K562 (cell line): Measurements from ENCODE around the gene RGL2. TPM values are rescaled to one million over a fixed set of nuclear protein-coding genes. Genes with fewer than 3 reads are reported as not detected.
A peak's percentile ranks its signal among the peaks of the same experiment; 100 is the strongest.

ENCODE experiments used
- FOXK2 ChIP-seq, 2 experiments: fragments of 450-650 bp; IDR thresholded peaks in 1 of 2; conservative IDR thresholded peaks in 1 of 2; 2 replicates each; pipeline ENCODE4 v1.6.1; 2016; ENCODE audit warnings: low read depth in 2 of 2, mild to moderate bottlenecking in 1 of 2
- FOXP1 ChIP-seq: sonication (generic); formaldehyde crosslinking; IDR thresholded peaks from 2 replicates; pipeline ENCODE4 v1.8.0; 2022; ENCODE audit warnings: mild to moderate bottlenecking, missing genetic modification reagents
- FUS ChIP-seq: fragments of 200-400 bp; formaldehyde crosslinking; optimal IDR thresholded peaks from 2 replicates; pipeline ENCODE3; 2017; ENCODE audit warnings: low read depth, low read length
- JUN ChIP-seq, 2 experiments: sonication (generic) in 1 of 2; formaldehyde crosslinking in 1 of 2; IDR thresholded peaks; 2 replicates each; pipeline versions ENCODE4 v1.6.1 to v1.8.0; 2012 to 2022; ENCODE audit warnings: borderline replicate concordance in 2 of 2, mild to moderate bottlenecking in 2 of 2, improper control_type of control experiment in 1 of 2, low read depth in 1 of 2, low read length in 1 of 2, missing genetic modification reagents in 1 of 2
- NCOR1 ChIP-seq: fragments of 450-650 bp; IDR thresholded peaks from 2 replicates; pipeline ENCODE4 v1.6.1; 2016; ENCODE audit warnings: mild to moderate bottlenecking, moderate library complexity
- RCOR1 ChIP-seq, 2 experiments: IDR thresholded peaks; 2 replicates each; pipeline ENCODE4 v1.6.1; 2012; ENCODE audit warnings: low read depth in 2 of 2, low read length in 2 of 2, borderline replicate concordance in 1 of 2, improper control_type of control experiment in 1 of 2
- SMARCA5 ChIP-seq: fragments of 450-650 bp; IDR thresholded peaks from 2 replicates; pipeline ENCODE4 v1.6.1; 2016
- SNRNP70 ChIP-seq: fragments of 200-400 bp; formaldehyde crosslinking; optimal IDR thresholded peaks from 2 replicates; pipeline ENCODE3; 2017; ENCODE audit warnings: low read depth, low read length
- XRCC3 ChIP-seq: fragments of 450-650 bp; IDR thresholded peaks from 2 replicates; pipeline ENCODE4 v1.6.1; 2017; ENCODE audit warnings: mild to moderate bottlenecking, moderate library complexity
- ZBTB7A ChIP-seq: IDR thresholded peaks from 2 replicates; pipeline ENCODE4 v1.6.1; 2011; ENCODE audit warnings: low read depth, mild to moderate bottlenecking, low read length, moderate library complexity, borderline replicate concordance; ENCODE audit not compliant: control insufficient read depth
- ZNF165 ChIP-seq: fragments of 250-450 bp; sonication (Bioruptor Pico); IDR thresholded peaks from 2 replicates; pipeline ENCODE4 v1.4.0; 2020; ENCODE audit warnings: borderline replicate concordance
- ZNF23 ChIP-seq: fragments of 250-450 bp; sonication (Bioruptor Pico); IDR thresholded peaks from 2 replicates; pipeline ENCODE4 v1.4.0; 2020; ENCODE audit warnings: mild to moderate bottlenecking
- ZNF717 ChIP-seq: fragments of 250-450 bp; sonication (Bioruptor Pico); IDR thresholded peaks from 2 replicates; pipeline ENCODE4 v1.5.0; 2021
- polyA plus RNA-seq, 8 experiments: library from polyadenylated mRNA; depleted of rRNA in 4 of 8; stranded (reverse) in 5 of 8; unstranded in 3 of 8; fragments of >200 nt; fragmentation: Nextera tagmentation in 2 of 8; fragmentation: Illumina TruSeq in 1 of 8; extraction: Ambion mirVana in 2 of 8; extraction: Trizol in 1 of 8; gene quantifications; 2 replicates each; pipeline versions ENCODE4 v1.2.1 to v1.2.3, GENCODE V29; 2011 to 2014; ENCODE audit warnings: inconsistent platforms in 1 of 8, missing spikeins in 1 of 8
- total RNA-seq, 7 experiments: library from RNA; depleted of rRNA in 6 of 7; stranded (reverse); fragments of >200 nt in 6 of 7; fragmentation: Illumina TruSeq in 2 of 7; extraction: Trizol in 2 of 7; gene quantifications; 2 replicates each; pipeline versions ENCODE4 v1.2.1 to v1.2.3, GENCODE V29; 2011 to 2021; ENCODE audit warnings: low replicate concordance in 1 of 7
- TF ChIP-seq, protein P1 (sequence below): sonication (generic); formaldehyde crosslinking; IDR thresholded peaks from 2 replicates; pipeline ENCODE4 v1.8.0; 2023; ENCODE audit warnings: mild to moderate bottlenecking, missing genetic modification reagents
- TF ChIP-seq, protein P2 (sequence below): sonication (generic); formaldehyde crosslinking; IDR thresholded peaks from 2 replicates; pipeline ENCODE4 v1.8.1; 2023; ENCODE audit warnings: missing genetic modification reagents, mild to moderate bottlenecking, borderline replicate concordance
- TF ChIP-seq, protein P3 (sequence below), 3 experiments: fragments of 200-800 bp in 1 of 3; fragments of 250-450 bp in 1 of 3; fragments of 450-650 bp in 1 of 3; sonication (Bioruptor Pico) in 1 of 3; sonication (Bioruptor generic) in 1 of 3; formaldehyde crosslinking in 1 of 3; IDR thresholded peaks; 2 replicates each; pipeline versions ENCODE4 v1.6.1 to v1.8.0; 2016 to 2022; ENCODE audit warnings: mild to moderate bottlenecking in 2 of 3, missing genetic modification characterization in 2 of 3, missing compliant biosample characterization in 1 of 3, moderate library complexity in 1 of 3
- TF ChIP-seq, protein P4 (sequence below): fragments of 250-450 bp; sonication (Bioruptor Pico); IDR thresholded peaks from 2 replicates; pipeline ENCODE4 v1.4.0; 2020; ENCODE audit warnings: mild to moderate bottlenecking, moderate library complexity

The RGL2 gene
- total and polyA plus RNA-seq, 9 of the 15 experiments (the other 6 are each of a cell fraction or from before 2014, with no cell fraction given): 1.8 to 57.1 (median 19.5) TPM

DNA sequence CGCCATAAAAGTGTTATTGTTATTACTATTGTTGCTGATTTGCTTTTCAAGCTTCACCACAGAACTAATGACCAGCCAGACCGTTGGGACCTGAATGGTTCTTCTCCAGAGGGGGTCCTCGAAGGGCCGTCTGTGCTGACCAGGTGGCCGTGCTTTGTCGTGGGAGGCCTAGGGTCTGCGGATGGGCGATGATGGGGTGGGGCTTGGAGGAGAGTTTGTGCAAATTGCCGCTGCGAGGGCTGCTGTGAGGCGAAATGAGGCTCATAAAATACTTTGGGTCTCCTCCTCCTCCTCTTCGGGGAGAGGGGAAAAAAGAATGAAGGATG, 24.8 kb upstream of the RGL2 start (continued):
- TF ChIP-seq ZBTB7A: peak; percentile 66; the same call in 1 of the 2 replicates
- TF ChIP-seq FUS: no peak
- TF ChIP-seq JUN (IDR thresholded peaks at IDR 0.05; ENCODE audit: borderline replicate concordance, low read depth, low read length): peak; percentile 1; the same call in 1 of the 2 replicates
- no peak for TF ChIP-seq JUN (CRISPR knock-in tag; IDR thresholded peaks at IDR 0.05; ENCODE audit: borderline replicate concordance)
- peak; percentile 12; the same call in 1 of the 2 replicates for TF ChIP-seq FOXP1 (CRISPR knock-in tag)
- no peak for TF ChIP-seq XRCC3
- TF ChIP-seq, protein P1, sequence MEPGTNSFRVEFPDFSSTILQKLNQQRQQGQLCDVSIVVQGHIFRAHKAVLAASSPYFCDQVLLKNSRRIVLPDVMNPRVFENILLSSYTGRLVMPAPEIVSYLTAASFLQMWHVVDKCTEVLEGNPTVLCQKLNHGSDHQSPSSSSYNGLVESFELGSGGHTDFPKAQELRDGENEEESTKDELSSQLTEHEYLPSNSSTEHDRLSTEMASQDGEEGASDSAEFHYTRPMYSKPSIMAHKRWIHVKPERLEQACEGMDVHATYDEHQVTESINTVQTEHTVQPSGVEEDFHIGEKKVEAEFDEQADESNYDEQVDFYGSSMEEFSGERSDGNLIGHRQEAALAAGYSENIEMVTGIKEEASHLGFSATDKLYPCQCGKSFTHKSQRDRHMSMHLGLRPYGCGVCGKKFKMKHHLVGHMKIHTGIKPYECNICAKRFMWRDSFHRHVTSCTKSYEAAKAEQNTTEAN: no peak
- no peak for TF ChIP-seq SNRNP70
- TF ChIP-seq ZNF165 (CRISPR knock-in tag): no peak
- TF ChIP-seq SMARCA5: no peak
- TF ChIP-seq, protein P2, sequence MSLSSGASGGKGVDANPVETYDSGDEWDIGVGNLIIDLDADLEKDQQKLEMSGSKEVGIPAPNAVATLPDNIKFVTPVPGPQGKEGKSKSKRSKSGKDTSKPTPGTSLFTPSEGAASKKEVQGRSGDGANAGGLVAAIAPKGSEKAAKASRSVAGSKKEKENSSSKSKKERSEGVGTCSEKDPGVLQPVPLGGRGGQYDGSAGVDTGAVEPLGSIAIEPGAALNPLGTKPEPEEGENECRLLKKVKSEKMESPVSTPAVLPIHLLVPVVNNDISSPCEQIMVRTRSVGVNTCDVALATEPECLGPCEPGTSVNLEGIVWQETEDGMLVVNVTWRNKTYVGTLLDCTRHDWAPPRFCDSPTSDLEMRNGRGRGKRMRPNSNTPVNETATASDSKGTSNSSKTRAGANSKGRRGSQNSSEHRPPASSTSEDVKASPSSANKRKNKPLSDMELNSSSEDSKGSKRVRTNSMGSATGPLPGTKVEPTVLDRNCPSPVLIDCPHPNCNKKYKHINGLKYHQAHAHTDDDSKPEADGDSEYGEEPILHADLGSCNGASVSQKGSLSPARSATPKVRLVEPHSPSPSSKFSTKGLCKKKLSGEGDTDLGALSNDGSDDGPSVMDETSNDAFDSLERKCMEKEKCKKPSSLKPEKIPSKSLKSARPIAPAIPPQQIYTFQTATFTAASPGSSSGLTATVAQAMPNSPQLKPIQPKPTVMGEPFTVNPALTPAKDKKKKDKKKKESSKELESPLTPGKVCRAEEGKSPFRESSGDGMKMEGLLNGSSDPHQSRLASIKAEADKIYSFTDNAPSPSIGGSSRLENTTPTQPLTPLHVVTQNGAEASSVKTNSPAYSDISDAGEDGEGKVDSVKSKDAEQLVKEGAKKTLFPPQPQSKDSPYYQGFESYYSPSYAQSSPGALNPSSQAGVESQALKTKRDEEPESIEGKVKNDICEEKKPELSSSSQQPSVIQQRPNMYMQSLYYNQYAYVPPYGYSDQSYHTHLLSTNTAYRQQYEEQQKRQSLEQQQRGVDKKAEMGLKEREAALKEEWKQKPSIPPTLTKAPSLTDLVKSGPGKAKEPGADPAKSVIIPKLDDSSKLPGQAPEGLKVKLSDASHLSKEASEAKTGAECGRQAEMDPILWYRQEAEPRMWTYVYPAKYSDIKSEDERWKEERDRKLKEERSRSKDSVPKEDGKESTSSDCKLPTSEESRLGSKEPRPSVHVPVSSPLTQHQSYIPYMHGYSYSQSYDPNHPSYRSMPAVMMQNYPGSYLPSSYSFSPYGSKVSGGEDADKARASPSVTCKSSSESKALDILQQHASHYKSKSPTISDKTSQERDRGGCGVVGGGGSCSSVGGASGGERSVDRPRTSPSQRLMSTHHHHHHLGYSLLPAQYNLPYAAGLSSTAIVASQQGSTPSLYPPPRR (CRISPR knock-in tag): no peak
- TF ChIP-seq ZNF23 (CRISPR knock-in tag): no peak
- no peak for TF ChIP-seq ZNF717 (CRISPR knock-in tag)
- TF ChIP-seq FOXK2 (conservative IDR thresholded peaks at IDR 0.05 in 1 of 2, IDR thresholded peaks at IDR 0.05 in 1 of 2; ENCODE audit: low read depth in 2 of 2): no peak
- TF ChIP-seq RCOR1 (IDR thresholded peaks at IDR 0.05; ENCODE audit: borderline replicate concordance in 1 of 2, low read depth in 2 of 2, low read length in 2 of 2): 0 out of 4 replicates have a peak, but pooled peaks of 1 of the 2 experiments have one; percentile 1
- TF ChIP-seq, protein P3, sequence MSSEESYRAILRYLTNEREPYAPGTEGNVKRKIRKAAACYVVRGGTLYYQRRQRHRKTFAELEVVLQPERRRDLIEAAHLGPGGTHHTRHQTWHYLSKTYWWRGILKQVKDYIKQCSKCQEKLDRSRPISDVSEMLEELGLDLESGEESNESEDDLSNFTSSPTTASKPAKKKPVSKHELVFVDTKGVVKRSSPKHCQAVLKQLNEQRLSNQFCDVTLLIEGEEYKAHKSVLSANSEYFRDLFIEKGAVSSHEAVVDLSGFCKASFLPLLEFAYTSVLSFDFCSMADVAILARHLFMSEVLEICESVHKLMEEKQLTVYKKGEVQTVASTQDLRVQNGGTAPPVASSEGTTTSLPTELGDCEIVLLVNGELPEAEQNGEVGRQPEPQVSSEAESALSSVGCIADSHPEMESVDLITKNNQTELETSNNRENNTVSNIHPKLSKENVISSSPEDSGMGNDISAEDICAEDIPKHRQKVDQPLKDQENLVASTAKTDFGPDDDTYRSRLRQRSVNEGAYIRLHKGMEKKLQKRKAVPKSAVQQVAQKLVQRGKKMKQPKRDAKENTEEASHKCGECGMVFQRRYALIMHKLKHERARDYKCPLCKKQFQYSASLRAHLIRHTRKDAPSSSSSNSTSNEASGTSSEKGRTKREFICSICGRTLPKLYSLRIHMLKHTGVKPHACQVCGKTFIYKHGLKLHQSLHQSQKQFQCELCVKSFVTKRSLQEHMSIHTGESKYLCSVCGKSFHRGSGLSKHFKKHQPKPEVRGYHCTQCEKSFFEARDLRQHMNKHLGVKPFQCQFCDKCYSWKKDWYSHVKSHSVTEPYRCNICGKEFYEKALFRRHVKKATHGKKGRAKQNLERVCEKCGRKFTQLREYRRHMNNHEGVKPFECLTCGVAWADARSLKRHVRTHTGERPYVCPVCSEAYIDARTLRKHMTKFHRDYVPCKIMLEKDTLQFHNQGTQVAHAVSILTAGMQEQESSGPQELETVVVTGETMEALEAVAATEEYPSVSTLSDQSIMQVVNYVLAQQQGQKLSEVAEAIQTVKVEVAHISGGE (CRISPR knock-in tag; IDR thresholded peaks at IDR 0.05): no peak
- TF ChIP-seq, protein P4, sequence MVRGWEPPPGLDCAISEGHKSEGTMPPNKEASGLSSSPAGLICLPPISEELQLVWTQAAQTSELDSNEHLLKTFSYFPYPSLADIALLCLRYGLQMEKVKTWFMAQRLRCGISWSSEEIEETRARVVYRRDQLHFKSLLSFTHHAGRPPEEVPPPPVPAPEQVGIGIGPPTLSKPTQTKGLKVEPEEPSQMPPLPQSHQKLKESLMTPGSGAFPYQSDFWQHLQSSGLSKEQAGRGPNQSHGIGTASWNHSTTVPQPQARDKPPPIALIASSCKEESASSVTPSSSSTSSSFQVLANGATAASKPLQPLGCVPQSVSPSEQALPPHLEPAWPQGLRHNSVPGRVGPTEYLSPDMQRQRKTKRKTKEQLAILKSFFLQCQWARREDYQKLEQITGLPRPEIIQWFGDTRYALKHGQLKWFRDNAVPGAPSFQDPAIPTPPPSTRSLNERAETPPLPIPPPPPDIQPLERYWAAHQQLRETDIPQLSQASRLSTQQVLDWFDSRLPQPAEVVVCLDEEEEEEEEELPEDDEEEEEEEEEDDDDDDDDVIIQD (CRISPR knock-in tag): no peak
- TF ChIP-seq NCOR1: no peak
